ENCODE results near the gene GABRA5. TPM values are rescaled to one million over a fixed set of nuclear protein-coding genes. Genes with fewer than 3 reads are reported as not detected.

The GABRA5 gene
- total RNA-seq, 1 donor from 2014 or later: not detected

DNA sequence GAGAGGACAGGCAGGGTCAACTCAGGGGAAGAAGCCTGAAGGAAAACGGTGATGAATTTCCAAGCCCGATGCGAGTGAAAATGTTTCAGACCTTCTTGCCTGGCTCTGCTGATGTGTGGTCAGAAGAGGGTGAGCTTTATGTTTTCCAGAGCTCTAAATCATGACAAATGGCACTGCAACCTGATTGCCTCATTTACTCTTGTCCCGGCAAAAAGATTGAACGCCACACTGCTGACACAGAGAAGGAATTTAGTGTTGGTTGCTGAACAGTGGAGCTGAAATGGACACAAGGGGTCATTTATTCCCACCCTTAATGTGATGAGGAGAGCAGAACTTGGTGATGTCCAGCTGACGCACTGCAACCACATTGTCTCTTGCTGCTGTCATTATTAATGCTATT lies 68.0 kb downstream of the GABRA5 start:
- H3K36me3 ChIP-seq (ENCODE audit: control insufficient read depth, insufficient read depth, low read length): no peaks in the 10 kb centered on the region
- H3K4me3 ChIP-seq (ENCODE audit: low read depth, low read length): no peak overlapping the region
- no peak for FAIRE-seq
- no peaks in the 10 kb centered on the region for H3K27me3 ChIP-seq (ENCODE audit: control insufficient read depth, insufficient read depth, low read length)
- TF ChIP-seq, protein P1, sequence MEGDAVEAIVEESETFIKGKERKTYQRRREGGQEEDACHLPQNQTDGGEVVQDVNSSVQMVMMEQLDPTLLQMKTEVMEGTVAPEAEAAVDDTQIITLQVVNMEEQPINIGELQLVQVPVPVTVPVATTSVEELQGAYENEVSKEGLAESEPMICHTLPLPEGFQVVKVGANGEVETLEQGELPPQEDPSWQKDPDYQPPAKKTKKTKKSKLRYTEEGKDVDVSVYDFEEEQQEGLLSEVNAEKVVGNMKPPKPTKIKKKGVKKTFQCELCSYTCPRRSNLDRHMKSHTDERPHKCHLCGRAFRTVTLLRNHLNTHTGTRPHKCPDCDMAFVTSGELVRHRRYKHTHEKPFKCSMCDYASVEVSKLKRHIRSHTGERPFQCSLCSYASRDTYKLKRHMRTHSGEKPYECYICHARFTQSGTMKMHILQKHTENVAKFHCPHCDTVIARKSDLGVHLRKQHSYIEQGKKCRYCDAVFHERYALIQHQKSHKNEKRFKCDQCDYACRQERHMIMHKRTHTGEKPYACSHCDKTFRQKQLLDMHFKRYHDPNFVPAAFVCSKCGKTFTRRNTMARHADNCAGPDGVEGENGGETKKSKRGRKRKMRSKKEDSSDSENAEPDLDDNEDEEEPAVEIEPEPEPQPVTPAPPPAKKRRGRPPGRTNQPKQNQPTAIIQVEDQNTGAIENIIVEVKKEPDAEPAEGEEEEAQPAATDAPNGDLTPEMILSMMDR (IDR thresholded peaks at IDR 0.05; ENCODE audit: insufficient read depth, low read length, severe bottlenecking): no peak
- no peak for DNase-seq (ENCODE audit: low read depth)

DNA sequence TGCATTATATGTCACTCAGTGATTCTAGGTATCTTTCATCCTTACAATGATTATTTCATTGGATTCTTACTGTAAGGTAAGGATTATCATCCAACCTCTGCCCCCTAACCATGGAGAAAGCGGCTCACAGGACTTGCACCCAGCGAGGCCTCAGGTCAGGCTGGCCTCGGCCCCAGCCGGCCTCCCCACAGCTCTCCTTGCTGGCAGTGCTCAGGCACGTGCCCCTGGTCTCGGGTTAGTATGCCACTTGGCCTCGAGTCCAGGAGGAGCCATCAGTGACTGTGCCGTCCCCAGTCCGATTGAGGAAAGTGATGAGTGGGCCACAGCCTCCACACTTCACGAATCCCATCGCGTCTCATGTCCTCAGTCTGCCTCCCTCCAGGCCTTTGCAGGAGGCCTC lies 68.5 kb downstream of the GABRA5 start:
- TF ChIP-seq, protein P1 (IDR thresholded peaks at IDR 0.05; ENCODE audit: insufficient read depth, low read length, severe bottlenecking): no peak
- DNase-seq (ENCODE audit: low read depth) (no peak), FAIRE-seq (no peak)
- H3K36me3 ChIP-seq (ENCODE audit: control insufficient read depth, insufficient read depth, low read length): no peaks in the 10 kb centered on the region
- H3K27me3 ChIP-seq (ENCODE audit: control insufficient read depth, insufficient read depth, low read length): no peaks in the 10 kb centered on the region
- H3K4me3 ChIP-seq (ENCODE audit: low read depth, low read length): no peak overlapping the region

DNA sequence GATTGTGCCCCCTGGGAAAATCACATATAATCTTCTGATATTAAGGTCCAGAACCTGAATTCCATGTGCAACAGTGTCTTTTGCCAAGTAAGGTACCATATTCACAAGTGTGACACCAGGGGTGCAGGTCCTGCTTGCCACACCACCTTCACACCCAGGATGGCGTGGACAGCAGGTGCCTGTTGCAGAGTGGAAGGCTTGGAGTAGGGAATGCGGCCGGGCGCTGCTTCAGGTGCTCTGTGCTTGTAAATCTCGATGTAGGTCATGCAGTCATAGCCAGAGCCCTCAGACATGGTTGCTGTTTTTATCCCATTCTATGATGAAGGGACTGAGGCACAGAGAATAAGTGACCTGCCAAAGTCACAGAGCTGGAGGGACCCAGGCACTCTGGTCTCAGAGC lies 69.6 kb downstream of the GABRA5 start:
- H3K36me3 ChIP-seq (ENCODE audit: control insufficient read depth, insufficient read depth, low read length): no peaks in the 10 kb centered on the region
- no peak for DNase-seq (ENCODE audit: low read depth)
- no peaks in the 10 kb centered on the region for H3K27me3 ChIP-seq (ENCODE audit: control insufficient read depth, insufficient read depth, low read length)
- TF ChIP-seq, protein P1 (IDR thresholded peaks at IDR 0.05; ENCODE audit: insufficient read depth, low read length, severe bottlenecking): no peak
- no peak overlapping the region for H3K4me3 ChIP-seq (ENCODE audit: low read depth, low read length)
- no peak for FAIRE-seq

DNA sequence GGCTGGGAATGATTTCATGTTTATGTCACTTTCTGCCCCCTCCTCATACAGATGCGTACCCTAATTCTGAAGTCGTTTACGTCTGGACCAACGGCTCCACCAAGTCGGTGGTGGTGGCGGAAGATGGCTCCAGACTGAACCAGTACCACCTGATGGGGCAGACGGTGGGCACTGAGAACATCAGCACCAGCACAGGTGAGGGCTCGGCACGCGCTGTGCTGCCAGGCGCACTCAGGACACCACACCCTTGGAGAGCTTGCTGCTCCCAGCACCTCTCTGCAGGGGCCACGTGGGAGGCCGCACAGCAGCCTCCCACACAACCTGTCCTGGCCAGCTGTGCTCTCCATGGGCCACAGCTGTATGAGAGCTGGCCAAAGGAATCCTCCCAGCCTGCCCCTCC lies 70.3 kb downstream of the GABRA5 start:
- H3K27me3 ChIP-seq (ENCODE audit: control insufficient read depth, insufficient read depth, low read length): no peaks in the 10 kb centered on the region
- H3K4me3 ChIP-seq (ENCODE audit: low read depth, low read length): no peak overlapping the region
- DNase-seq (ENCODE audit: low read depth): no peak
- no peak for FAIRE-seq
- TF ChIP-seq, protein P1 (IDR thresholded peaks at IDR 0.05; ENCODE audit: insufficient read depth, low read length, severe bottlenecking): no peak
- no peaks in the 10 kb centered on the region for H3K36me3 ChIP-seq (ENCODE audit: control insufficient read depth, insufficient read depth, low read length)

DNA sequence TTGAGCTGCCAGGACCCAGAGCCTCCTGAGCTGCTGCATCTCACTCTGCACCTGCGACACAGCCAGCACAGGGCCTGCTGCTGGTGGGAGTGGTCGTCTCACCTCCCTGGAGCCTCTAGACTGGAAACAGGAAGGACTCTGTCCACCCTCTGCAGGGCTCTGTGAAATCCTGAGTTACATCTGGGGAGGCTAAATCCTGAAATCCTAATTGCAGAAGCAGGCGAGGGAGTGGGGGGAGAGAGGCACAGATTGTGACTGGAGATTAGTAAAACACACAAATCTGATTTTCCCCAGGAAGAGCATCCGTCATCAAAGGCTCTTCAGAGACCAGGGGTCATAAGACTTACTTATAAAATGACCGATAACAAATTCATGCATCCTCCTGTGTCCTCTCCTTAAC lies 72.5 kb downstream of the GABRA5 start:
- Histone ChIP-seq H3K27me3 (ENCODE audit: control insufficient read depth, insufficient read depth, low read length) (no peaks in the 10 kb centered on the region), H3K36me3 (ENCODE audit: control insufficient read depth, insufficient read depth, low read length) (no peaks in the 10 kb centered on the region), H3K4me3 (ENCODE audit: low read depth, low read length) (no peak overlapping the region)
- FAIRE-seq (no peak), DNase-seq (ENCODE audit: low read depth) (no peak)
- TF ChIP-seq, protein P1 (IDR thresholded peaks at IDR 0.05; ENCODE audit: insufficient read depth, low read length, severe bottlenecking): no peak

DNA sequence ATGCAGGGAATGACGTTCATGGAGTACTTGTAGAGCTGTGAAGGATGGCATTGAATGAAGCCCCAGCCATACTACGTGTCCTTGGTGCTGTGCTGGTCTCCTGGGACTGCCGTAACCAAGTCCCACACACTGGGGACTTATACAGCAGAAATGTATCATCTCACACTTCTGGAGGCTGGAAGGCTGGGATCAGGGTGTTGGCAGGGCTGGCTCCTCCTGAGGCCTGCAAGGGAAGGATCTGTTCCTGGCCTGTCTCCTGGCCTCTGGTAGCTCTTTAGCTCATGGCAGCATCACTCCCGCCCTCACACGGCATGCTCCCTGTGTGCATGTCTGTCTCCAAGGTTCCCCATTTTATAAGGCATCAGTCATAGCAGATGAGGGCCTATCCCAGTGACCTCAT lies 74.6 kb downstream of the GABRA5 start:
- no peak overlapping the region for H3K4me3 ChIP-seq (ENCODE audit: low read depth, low read length)
- no peak for DNase-seq (ENCODE audit: low read depth)
- FAIRE-seq: no peak
- H3K36me3 ChIP-seq (ENCODE audit: control insufficient read depth, insufficient read depth, low read length): no peaks in the 10 kb centered on the region
- no peaks in the 10 kb centered on the region for H3K27me3 ChIP-seq (ENCODE audit: control insufficient read depth, insufficient read depth, low read length)
- TF ChIP-seq, protein P1 (IDR thresholded peaks at IDR 0.05; ENCODE audit: insufficient read depth, low read length, severe bottlenecking): no peak

Measured in bronchial epithelial cell (primary cell).